ENCODE results near the gene ZFTA.

DNA sequence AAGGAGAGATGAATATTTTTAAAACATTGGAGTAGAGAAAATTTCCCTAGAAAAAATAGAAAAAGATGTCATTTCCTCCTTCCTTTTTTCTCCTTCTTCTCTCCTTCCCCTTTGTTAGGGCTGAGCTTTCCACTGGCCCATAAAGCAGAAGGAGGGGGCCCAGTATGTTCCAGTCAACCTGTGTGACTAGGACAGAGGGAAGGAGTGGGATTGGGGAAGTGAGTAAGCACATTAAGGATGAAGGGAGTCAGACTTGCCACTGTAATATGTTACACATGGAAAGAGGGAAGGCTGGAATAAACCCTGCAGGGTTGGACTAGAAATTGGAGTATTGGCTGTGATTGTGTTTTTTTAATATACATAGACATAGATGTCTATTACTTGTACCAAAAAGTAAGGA, 24.6 kb upstream of the ZFTA start:
- no peak for TF ChIP-seq FOXA1 (IDR thresholded peaks at IDR 0.05)
- TF ChIP-seq SP1 (IDR thresholded peaks at IDR 0.05), result no peak
- no peak for TF ChIP-seq FOXM1 (IDR thresholded peaks at IDR 0.05; ENCODE audit: borderline replicate concordance)
- no peak for TF ChIP-seq ARNT (IDR thresholded peaks at IDR 0.05)
- TF ChIP-seq ELF4 (IDR thresholded peaks at IDR 0.05), result no peak
- no peak for TF ChIP-seq HDGF (IDR thresholded peaks at IDR 0.05; ENCODE audit: borderline replicate concordance)

All from HEK293T (cell line).